ENCODE measurements around the gene MCL1.

DNA sequence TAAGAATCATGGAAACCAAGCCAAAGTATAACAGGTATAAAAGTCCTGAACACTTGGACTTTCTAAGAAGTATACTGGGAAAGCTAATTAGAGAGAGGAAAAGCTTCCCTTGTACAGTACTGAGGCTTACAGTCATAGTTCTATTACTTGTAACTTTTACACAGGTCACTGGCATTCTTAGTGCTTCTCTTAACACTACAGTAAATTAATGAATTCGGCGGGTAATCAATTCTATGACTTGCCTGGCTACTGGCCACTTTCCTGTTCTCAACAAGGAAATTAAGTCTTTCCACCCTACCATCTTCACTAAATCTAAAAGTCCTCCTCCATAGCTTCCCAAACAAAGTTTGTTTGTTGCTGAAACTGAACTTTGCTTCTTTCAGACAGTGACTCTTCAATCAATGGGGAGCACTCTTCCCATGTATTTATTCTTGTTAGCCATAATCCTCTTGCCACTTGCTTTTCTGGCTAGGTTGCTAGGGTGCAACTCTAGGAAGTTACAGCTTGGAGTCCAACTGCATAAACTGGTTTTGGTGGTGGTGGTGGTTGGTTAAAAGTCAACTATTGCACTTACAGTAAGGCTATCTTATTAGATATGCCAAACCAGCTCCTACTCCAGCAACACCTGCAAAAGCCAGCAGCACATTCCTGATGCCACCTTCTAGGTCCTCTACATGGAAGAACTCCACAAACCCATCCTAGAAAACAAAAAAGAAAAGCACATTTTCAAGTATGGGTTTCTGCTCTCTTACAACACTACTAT is 2.4 kb downstream of the MCL1 start:
- TF ChIP-seq EZH2 (IDR thresholded peaks at IDR 0.05; ENCODE audit: low read length, missing control alignments), result no peak
- TF ChIP-seq CTCF (conservative IDR thresholded peaks at IDR 0.05 in 1 of 2, IDR thresholded peaks at IDR 0.05 in 1 of 2; ENCODE audit: low read depth in 1 of 2, low read length in 2 of 2), result no peak
